ENCODE measurements around the gene DZIP3. TPM values are rescaled to one million over a fixed set of nuclear protein-coding genes. Genes with fewer than 3 reads are reported as not detected.

The DZIP3 gene
- total and polyA plus RNA-seq, 2 of the 13 experiments (the other 11 are each of a cell fraction or from before 2014, with no cell fraction given) = 11.3 to 17.3 TPM

GRCh38 chr3:108589081-108589997 lies at the start of gene DZIP3, which contains the start of gene CIP2A (continued):
- TF ChIP-seq PCBP1 (IDR thresholded peaks at IDR 0.05; ENCODE audit: borderline replicate concordance, low read depth, low read length) = 0 out of 2 replicates have a peak, but pooled peaks have one; percentile 56
- TF ChIP-seq TBX2 (CRISPR knock-in tag; IDR thresholded peaks at IDR 0.05; ENCODE audit: borderline replicate concordance) = peak; percentile 81; the same call in 1 of the 2 replicates
- TF ChIP-seq ZFY (CRISPR knock-in tag; IDR thresholded peaks at IDR 0.05) = peak; percentile 86
- peak; percentile 55 for TF ChIP-seq NFAT5 (CRISPR knock-in tag; IDR thresholded peaks at IDR 0.05)
- peak; percentile 32; the same call in 1 of the 2 replicates for TF ChIP-seq SIX1 (CRISPR knock-in tag; IDR thresholded peaks at IDR 0.05; ENCODE audit: borderline replicate concordance)
- TF ChIP-seq POLR2AphosphoS5 (IDR thresholded peaks at IDR 0.05; ENCODE audit: low read depth, low read length) = peak; percentile 97
- TF ChIP-seq ZNF251 (CRISPR knock-in tag; IDR thresholded peaks at IDR 0.05) = no peak
- no peak for TF ChIP-seq U2AF2 (IDR thresholded peaks at IDR 0.05; ENCODE audit: low read depth, low read length)
- no peak for TF ChIP-seq ZNF3 (CRISPR knock-in tag; IDR thresholded peaks at IDR 0.05)
- no peak for TF ChIP-seq ZBTB8A (CRISPR knock-in tag; IDR thresholded peaks at IDR 0.05; ENCODE audit: borderline replicate concordance, low read depth)
- no peak for TF ChIP-seq ZNF646 (CRISPR knock-in tag; IDR thresholded peaks at IDR 0.05)
- peak; percentile 36; the same call in 1 of the 2 replicates for TF ChIP-seq SOX5 (CRISPR knock-in tag; IDR thresholded peaks at IDR 0.05; ENCODE audit: borderline replicate concordance)
- TF ChIP-seq ZNF234 (CRISPR knock-in tag; conservative IDR thresholded peaks at IDR 0.05) = no peak
- no peak for TF ChIP-seq MAFK (conservative IDR thresholded peaks at IDR 0.05 in 1 of 2, IDR thresholded peaks at IDR 0.05 in 1 of 2; ENCODE audit: low read length in 2 of 2)
